IPS-NIHi11 (cell line): Measurements from ENCODE around the gene SMAD7.
A peak's percentile ranks its signal among the peaks of the same experiment; 100 is the strongest.

Experiments
- DNase-seq: peaks from one replicate; pipeline ENCODE4 v3.0.0; 2012; ENCODE audit warnings: mixed read lengths, low spot score

Gene SMAD7

GRCh38 chr18:48950536-48951447 is at the start of gene SMAD7:
TSS of gene SMAD7 (minus strand) at chr18:48950965. CDS start at chr18:48950424, 541 bp downstream.
- DNase-seq: no peak

GRCh38 chr18:48999569-48999968 is 48.8 kb upstream of the SMAD7 start:
- no peak for DNase-seq

GRCh38 chr18:48997985-48998831 is 47.4 kb upstream of the SMAD7 start:
- DNase-seq: peak; percentile 74

GRCh38 chr18:48997681-48997984 is 46.9 kb upstream of the SMAD7 start:
- peak; percentile 61 for DNase-seq

- no peak for DNase-seq
Observed at GRCh38 chr18:48996901-48997463, 46.2 kb upstream of the SMAD7 start.

- DNase-seq: no peak
Observed at GRCh38 chr18:48996041-48996440, 45.3 kb upstream of the SMAD7 start.

GRCh38 chr18:48994926-48995835 is 44.4 kb upstream of the SMAD7 start:
- DNase-seq: no peak

- no peak for DNase-seq
Observed at GRCh38 chr18:48994044-48994651, 43.4 kb upstream of the SMAD7 start.

GRCh38 chr18:48993586-48993985 is 42.8 kb upstream of the SMAD7 start:
- DNase-seq: no peak

- DNase-seq: no peak
Observed at GRCh38 chr18:48992791-48993555, 42.2 kb upstream of the SMAD7 start.

- DNase-seq: no peak
Observed at GRCh38 chr18:48992133-48992532, 41.4 kb upstream of the SMAD7 start.

- no peak for DNase-seq
Observed at GRCh38 chr18:48991676-48992075, 40.9 kb upstream of the SMAD7 start.

GRCh38 chr18:48991319-48991660 is 40.5 kb upstream of the SMAD7 start:
- DNase-seq: no peak

GRCh38 chr18:48990481-48991318 is 39.9 kb upstream of the SMAD7 start:
- no peak for DNase-seq

GRCh38 chr18:48989304-48990303 is 38.8 kb upstream of the SMAD7 start:
- DNase-seq: no peak

- DNase-seq: peak; percentile 7
Observed at GRCh38 chr18:48988508-48989303, 37.9 kb upstream of the SMAD7 start.

GRCh38 chr18:48987821-48988220 is 37.1 kb upstream of the SMAD7 start:
- peak; percentile 6 for DNase-seq
